MM.1S (cell line): ENCODE data around the gene HIPK2.

Source experiments
- CTCF ChIP-seq: fragments of 300-600 bp; sonication (generic); IDR thresholded peaks from 2 replicates; pipeline ENCODE4 v1.5.1; 2016; ENCODE audit warnings: antibody characterized with exemption, low read length, mixed read lengths
- EZH2phosphoT487 ChIP-seq: fragments of 300-600 bp; sonication (generic); IDR thresholded peaks from 2 replicates; pipeline ENCODE4 v1.6.1; 2018; ENCODE audit warnings: antibody characterized with exemption, low read length

- TF ChIP-seq CTCF = no peak
- TF ChIP-seq EZH2phosphoT487 = no peak
Measured at GRCh38 chr7:139523199-139523941, 254.4 kb downstream of the HIPK2 start, which contains the start of gene CLEC2L.
